H1 (cell line): Measurements from ENCODE around the gene TSPAN3.

Source experiments
- EZH2 ChIP-seq: fragments of 200-600 bp; sonication (generic); IDR thresholded peaks from 2 replicates; pipeline ENCODE4 v1.7.1; 2012; ENCODE audit warnings: low read depth, mild to moderate bottlenecking, moderate library complexity, low read length, inconsistent platforms; ENCODE audit not compliant: severe bottlenecking
- RFX5 ChIP-seq: IDR thresholded peaks from 2 replicates; pipeline ENCODE4 v1.6.1; 2011; ENCODE audit warnings: low read depth, low read length, improper control_type of control experiment, borderline replicate concordance

GRCh38 chr15:77025083-77025901 is 45.6 kb downstream of the TSPAN3 start:
- no peak for TF ChIP-seq RFX5
- no peak for TF ChIP-seq EZH2
